GM18861 (cell line): Measurements from ENCODE around the gene MET.

ENCODE experiments used
- ATAC-seq: cut with Tn5 transposase; IDR thresholded peaks from one replicate; pipeline ENCODE4 v1.9.1; 2021; ENCODE audit not compliant: unreplicated experiment

MET gene

DNA sequence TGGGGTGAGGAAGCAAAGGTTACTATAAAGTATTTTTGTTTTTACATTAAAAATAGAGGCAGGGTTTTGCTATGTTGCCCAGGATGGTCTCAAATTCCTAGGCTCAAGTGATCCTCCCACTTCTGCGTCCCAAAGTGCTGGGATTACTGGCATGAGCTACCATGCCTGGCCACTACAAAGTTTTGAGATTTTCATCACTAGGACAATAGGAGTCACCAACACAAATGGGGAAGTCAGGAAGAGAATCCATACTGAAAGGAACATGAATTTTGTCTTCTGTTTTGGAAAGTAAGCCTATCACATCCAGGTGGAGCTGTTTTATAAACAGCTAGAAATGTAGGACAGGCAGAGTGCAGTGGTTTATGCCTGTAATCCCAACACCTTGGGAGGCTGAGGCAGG is 170.4 kb downstream of the MET start:
- no peak for ATAC-seq

DNA sequence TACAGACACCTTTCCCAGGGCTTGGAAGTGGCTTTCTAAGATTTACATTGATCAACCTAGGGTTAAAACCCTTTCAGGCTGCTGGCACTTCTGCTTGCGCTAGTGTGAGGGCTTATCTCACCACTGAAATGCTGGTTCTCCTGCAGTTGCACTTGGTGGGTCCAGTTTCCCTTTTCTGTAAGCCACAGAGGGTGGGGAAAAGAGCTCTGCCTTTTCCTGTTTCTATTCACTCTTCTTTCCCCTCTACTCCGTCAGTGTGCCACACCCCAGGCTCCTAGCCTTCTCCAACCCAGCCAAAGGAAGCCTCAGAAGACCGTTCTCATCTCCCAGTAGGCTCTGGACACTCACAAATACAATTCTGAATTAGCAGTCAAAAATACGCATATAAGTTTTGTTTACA is 171.4 kb downstream of the MET start:
- ATAC-seq: no peak
